OCI-LY3 (cell line): ENCODE measurements around the gene HOXB6.

Experiments used
- H2AFZ ChIP-seq: fragments of 200-600, 300-600 bp; shearing (Covaris generic); 2 replicates; pipeline ENCODE4 v1.6.0; 2014; ENCODE audit warnings: antibody characterized with exemption, low read depth, low read length
- H3K27ac ChIP-seq: fragments of 200-600, 300-600 bp; sonication (generic); 2 replicates; pipeline ENCODE4 v1.5.1; 2014; ENCODE audit warnings: mild to moderate bottlenecking, low read length, moderate library complexity, mixed read lengths
- H3K27me3 ChIP-seq: fragments of 200-600, 300-600 bp; sonication (generic); 2 replicates; pipeline ENCODE4 v1.6.1; 2014; ENCODE audit warnings: low read depth, low read length, mixed read lengths
- H3K36me3 ChIP-seq: fragments of 200-600, 300-600 bp; sonication (generic); replicated peaks from 2 replicates; pipeline ENCODE3; 2014; ENCODE audit warnings: low read depth, low read length, mixed read lengths
- H3K4me1 ChIP-seq: fragments of 300-600, 200-600 bp; sonication (generic); 2 replicates; pipeline ENCODE4 v1.6.1; 2014; ENCODE audit warnings: low read length, mixed read lengths
- H3K4me2 ChIP-seq: fragments of 200-600, 300-600 bp; sonication (generic); 2 replicates; pipeline ENCODE4 v1.6.1; 2014; ENCODE audit warnings: low read length, mixed read lengths
- H3K4me3 ChIP-seq: fragments of 300-600, 200-600 bp; sonication (generic); 2 replicates; pipeline ENCODE4 v1.5.1; 2014; ENCODE audit warnings: antibody characterized with exemption, mild to moderate bottlenecking, low read length, moderate library complexity
- H3K79me2 ChIP-seq: fragments of 300-600, 200-600 bp; shearing (Covaris generic); 2 replicates; pipeline ENCODE4 v1.6.1; 2014; ENCODE audit warnings: mild to moderate bottlenecking, low read length, mixed read lengths
- H3K9ac ChIP-seq: fragments of 300-600, 200-600 bp; shearing (Covaris generic); 2 replicates; pipeline ENCODE4 v1.6.0; 2014; ENCODE audit warnings: mild to moderate bottlenecking, low read length, moderate library complexity
- H3K9me3 ChIP-seq: fragments of 200-600, 300-600 bp; shearing (Covaris generic); 2 replicates; pipeline ENCODE4 v1.6.1; 2014; ENCODE audit warnings: low read length, mixed read lengths; ENCODE audit not compliant: insufficient read depth
- H4K20me1 ChIP-seq: fragments of 200-600, 300-600 bp; sonication (generic); 2 replicates; pipeline ENCODE4 v1.6.1; 2016; ENCODE audit warnings: low read length, mixed read lengths; ENCODE audit not compliant: insufficient read depth
- EZH2phosphoT487 ChIP-seq: fragments of 200-600 bp; shearing (Covaris generic); IDR thresholded peaks from 2 replicates; pipeline ENCODE4 v1.6.1; 2018; ENCODE audit warnings: antibody characterized with exemption, mixed run types, low read depth
- TF ChIP-seq, protein P1 (sequence below): fragments of 200-600, 300-600 bp; sonication (generic); IDR thresholded peaks from 2 replicates; pipeline ENCODE4 v1.5.1; 2014; ENCODE audit warnings: antibody characterized with exemption, low read length, low read depth

Gene HOXB6

DNA sequence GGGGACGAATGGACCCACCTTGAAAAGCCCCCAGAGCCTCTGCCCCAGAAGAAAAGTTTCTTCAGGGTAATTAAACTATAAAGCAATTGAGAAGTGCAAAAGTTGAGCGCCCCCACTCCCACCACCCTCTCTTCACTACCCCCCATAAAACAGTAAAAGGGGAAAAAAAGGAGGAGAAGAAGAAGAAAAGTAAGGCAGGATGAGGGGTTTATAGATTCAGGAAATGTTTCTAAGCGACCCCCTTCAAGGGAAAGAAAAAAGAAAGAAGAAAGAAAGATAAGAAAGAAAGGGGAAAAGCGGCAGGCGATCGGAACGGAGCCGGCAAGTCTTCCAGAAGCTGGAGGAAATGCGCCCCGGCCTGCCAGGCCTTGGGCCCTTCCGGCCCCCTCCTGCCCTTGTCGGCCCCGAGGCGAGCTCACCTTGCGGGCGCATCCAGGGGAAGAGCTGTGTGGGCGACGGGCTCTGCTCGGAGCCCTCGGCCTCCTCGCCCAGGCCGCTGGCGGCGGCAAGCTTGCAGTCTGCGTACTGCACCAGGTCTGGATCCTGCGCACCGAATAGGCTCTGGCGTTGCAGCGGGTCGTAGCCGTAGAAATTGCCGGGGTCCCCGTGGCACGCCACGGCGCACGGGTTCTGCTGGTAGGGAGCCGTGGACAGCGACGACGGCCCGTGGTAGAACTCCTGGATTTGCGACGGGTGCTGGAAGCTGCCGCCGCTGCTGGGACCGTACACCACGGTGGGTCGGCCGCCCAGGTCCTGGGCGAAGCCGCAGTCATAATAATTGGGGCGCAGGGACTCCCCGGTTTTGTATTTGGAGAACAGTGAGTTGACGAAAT, 9.3 kb upstream of the HOXB6 start:
- peaks cover 15% of the 10 kb centered on the region for H3K4me1 ChIP-seq
- peaks cover 35% of the 10 kb centered on the region for H3K27me3 ChIP-seq
- no peaks in the 10 kb centered on the region for H3K9me3 ChIP-seq
- TF ChIP-seq, protein P1, sequence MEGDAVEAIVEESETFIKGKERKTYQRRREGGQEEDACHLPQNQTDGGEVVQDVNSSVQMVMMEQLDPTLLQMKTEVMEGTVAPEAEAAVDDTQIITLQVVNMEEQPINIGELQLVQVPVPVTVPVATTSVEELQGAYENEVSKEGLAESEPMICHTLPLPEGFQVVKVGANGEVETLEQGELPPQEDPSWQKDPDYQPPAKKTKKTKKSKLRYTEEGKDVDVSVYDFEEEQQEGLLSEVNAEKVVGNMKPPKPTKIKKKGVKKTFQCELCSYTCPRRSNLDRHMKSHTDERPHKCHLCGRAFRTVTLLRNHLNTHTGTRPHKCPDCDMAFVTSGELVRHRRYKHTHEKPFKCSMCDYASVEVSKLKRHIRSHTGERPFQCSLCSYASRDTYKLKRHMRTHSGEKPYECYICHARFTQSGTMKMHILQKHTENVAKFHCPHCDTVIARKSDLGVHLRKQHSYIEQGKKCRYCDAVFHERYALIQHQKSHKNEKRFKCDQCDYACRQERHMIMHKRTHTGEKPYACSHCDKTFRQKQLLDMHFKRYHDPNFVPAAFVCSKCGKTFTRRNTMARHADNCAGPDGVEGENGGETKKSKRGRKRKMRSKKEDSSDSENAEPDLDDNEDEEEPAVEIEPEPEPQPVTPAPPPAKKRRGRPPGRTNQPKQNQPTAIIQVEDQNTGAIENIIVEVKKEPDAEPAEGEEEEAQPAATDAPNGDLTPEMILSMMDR, result no peak
- TF ChIP-seq EZH2phosphoT487, result no peak
- peak overlapping the region; percentile 85 for H3K4me3 ChIP-seq
- H3K27ac ChIP-seq, result no peak overlapping the region
- H2AFZ ChIP-seq, result no peak overlapping the region
- peak overlapping the region; percentile 96 for H3K4me2 ChIP-seq
- no peaks in the 10 kb centered on the region for H3K36me3 ChIP-seq
- no peak overlapping the region for H3K9ac ChIP-seq
- no peaks in the 10 kb centered on the region for H4K20me1 ChIP-seq
- 0 out of 2 replicates have a peak, but pooled peaks cover 3% of the 10 kb centered on the region for H3K79me2 ChIP-seq

DNA sequence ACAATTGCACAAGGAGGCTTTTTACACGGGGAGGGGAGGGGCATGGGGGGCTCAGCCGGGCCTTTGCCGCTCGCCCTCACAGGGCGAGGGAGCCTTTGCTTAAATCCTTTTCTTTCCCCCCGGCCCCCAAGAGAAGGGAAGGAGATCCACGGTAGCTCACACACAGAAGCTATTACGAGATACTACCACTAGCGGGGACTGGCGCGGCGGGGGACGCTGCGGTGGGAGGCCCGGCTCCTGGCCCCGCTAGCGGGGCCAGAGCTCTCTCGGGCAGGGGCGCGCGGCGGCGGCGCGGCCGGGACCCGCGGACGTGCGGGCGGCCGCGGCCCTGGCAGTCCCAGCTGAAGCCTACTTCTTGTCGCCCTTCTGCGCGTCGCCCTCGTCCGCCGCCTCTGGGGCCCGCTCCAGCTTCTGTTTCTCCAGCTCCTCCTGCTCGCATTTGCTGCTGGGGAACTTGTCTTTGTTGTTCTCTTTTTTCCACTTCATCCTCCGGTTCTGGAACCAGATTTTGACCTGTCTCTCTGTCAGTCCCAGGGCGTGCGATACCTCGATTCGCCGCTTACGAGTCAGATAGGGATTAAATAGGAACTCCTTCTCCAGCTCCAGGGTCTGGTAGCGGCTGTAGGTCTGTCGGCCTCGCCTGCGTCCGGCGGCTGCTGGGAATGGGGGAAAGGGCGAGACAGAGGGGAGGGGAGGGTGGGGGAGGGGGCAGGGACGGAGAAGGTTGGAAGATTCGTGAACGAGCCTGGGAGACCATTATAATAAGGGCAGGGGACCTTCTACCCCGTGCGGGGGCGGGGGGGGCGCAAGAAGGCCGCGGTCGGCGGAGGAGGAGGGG, 8.3 kb upstream of the HOXB6 start:
- Histone ChIP-seq H3K36me3 (no peaks in the 10 kb centered on the region), H3K9me3 (no peaks in the 10 kb centered on the region), H3K27me3 (peaks cover 28% of the 10 kb centered on the region), H3K4me2 (peak overlapping the region; percentile 96), H2AFZ (peak overlapping the region; percentile 89), H3K4me1 (peaks cover 9% of the 10 kb centered on the region; the same call in 1 of the 2 replicates), H3K27ac (no peak overlapping the region), H3K9ac (peak overlapping the region; percentile 90), H3K79me2 (0 out of 2 replicates have a peak, but pooled peaks cover 3% of the 10 kb centered on the region), H4K20me1 (no peaks in the 10 kb centered on the region), H3K4me3 (peak overlapping the region; percentile 85)
- TF ChIP-seq, protein P1, result no peak
- no peak for TF ChIP-seq EZH2phosphoT487

DNA sequence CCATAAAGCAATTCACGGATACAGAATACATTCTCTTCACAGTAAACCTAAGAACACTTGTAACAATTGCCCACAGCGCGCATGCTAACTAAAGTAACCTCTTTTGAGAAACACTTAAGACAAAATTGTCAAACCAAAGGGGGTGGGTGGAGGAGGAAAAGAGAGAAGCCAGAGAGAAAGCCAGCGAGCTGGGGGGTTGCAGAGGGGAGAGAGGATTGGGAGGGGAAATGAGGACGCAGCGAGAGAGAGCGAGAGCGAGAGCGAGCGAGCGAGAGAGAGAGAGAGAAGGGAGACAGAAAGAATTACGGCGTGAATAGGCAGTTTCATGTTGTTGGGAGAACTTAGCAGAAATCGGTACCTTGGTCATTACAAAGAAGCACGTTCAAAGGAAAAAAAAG, 7.7 kb upstream of the HOXB6 start:
- Histone ChIP-seq H2AFZ (peak overlapping the region; percentile 77), H3K4me2 (peak overlapping the region; percentile 96), H3K9ac (peak overlapping the region; percentile 90), H3K4me1 (peaks cover 9% of the 10 kb centered on the region; the same call in 1 of the 2 replicates), H3K36me3 (no peaks in the 10 kb centered on the region), H3K27ac (peak overlapping the region; percentile 10; the same call in 1 of the 2 replicates), H3K9me3 (no peaks in the 10 kb centered on the region), H3K79me2 (0 out of 2 replicates have a peak, but pooled peaks cover 3% of the 10 kb centered on the region), H3K27me3 (peaks cover 22% of the 10 kb centered on the region), H4K20me1 (no peaks in the 10 kb centered on the region), H3K4me3 (peak overlapping the region; percentile 85)
- TF ChIP-seq, protein P1, result no peak
- TF ChIP-seq EZH2phosphoT487, result no peak
